Choroid plexus epithelial cell (primary cell): ENCODE data around the gene PIEZO1.
"Not testable (repeated sequence)": the region's sequence is repeated elsewhere in the genome, so short reads cannot be mapped to it uniquely, and the experiment has no call there.

Experiments
- DNase-seq: peaks from one replicate; pipeline ENCODE4 v3.0.0-alpha.2; 2010; ENCODE audit warnings: low read depth
- H3K4me3 ChIP-seq: 2 replicates; pipeline ENCODE4 v1.5.1; 2011; ENCODE audit warnings: low read depth, mild to moderate bottlenecking, control low read depth, low read length, moderate library complexity
- CTCF ChIP-seq: conservative IDR thresholded peaks from 2 replicates; pipeline ENCODE4 v1.5.1; 2011; ENCODE audit warnings: low read depth, mild to moderate bottlenecking, control low read depth, inconsistent platforms, low read length, moderate library complexity

The PIEZO1 gene

GRCh38 chr16:88827727-88828126 lies 42.7 kb upstream of the PIEZO1 start:
- DNase-seq = no peak
- TF ChIP-seq CTCF = no peak
- no peak overlapping the region for H3K4me3 ChIP-seq

GRCh38 chr16:88826070-88826840 lies 41.2 kb upstream of the PIEZO1 start:
- no peak for TF ChIP-seq CTCF
- H3K4me3 ChIP-seq = no peak overlapping the region
- no peak for DNase-seq

- no peak for DNase-seq
- H3K4me3 ChIP-seq = no peak overlapping the region
- TF ChIP-seq CTCF = no peak
These were observed 40.1 kb upstream of the PIEZO1 start for GRCh38 chr16:88825146-88825545.

- no peak overlapping the region for H3K4me3 ChIP-seq
- no peak for TF ChIP-seq CTCF
- no peak for DNase-seq
These were observed 39.4 kb upstream of the PIEZO1 start for GRCh38 chr16:88824256-88825077.

GRCh38 chr16:88823646-88824045 lies 38.6 kb upstream of the PIEZO1 start:
- H3K4me3 ChIP-seq, DNase-seq: not testable (repeated sequence)

- no peak for DNase-seq
- H3K4me3 ChIP-seq = no peak overlapping the region
- no peak for TF ChIP-seq CTCF
These were observed 37.4 kb upstream of the PIEZO1 start for GRCh38 chr16:88822281-88823040.

GRCh38 chr16:88821168-88821850 lies 36.3 kb upstream of the PIEZO1 start:
- no peak for TF ChIP-seq CTCF
- DNase-seq = no peak
- H3K4me3 ChIP-seq = no peak overlapping the region
